Bronchial epithelial cell (primary cell): ENCODE data around the gene TSPEAR. TPM values are rescaled to one million over a fixed set of nuclear protein-coding genes. Genes with fewer than 3 reads are reported as not detected.
"Not testable (repeated sequence)": the region's sequence is repeated elsewhere in the genome, so short reads cannot be mapped to it uniquely, and the experiment has no call there.

Source experiments
- DNase-seq: peaks from one replicate; pipeline ENCODE4 v3.0.0-alpha.2; 2010; ENCODE audit warnings: low read depth
- FAIRE-seq: peaks from 2 replicates; lab custom pipeline; 2011; peaks lifted over from hg19 to GRCh38; lab: Jason Lieb, UNC
- H3K27me3 ChIP-seq: 2 replicates; pipeline ENCODE4 v1.5.1; 2011; ENCODE audit warnings: low read length; ENCODE audit not compliant: control insufficient read depth, insufficient read depth
- H3K36me3 ChIP-seq: 2 replicates; pipeline ENCODE4 v1.5.1; 2011; ENCODE audit warnings: low read length; ENCODE audit not compliant: control insufficient read depth, insufficient read depth
- H3K4me3 ChIP-seq: 2 replicates; pipeline ENCODE4 v1.5.1; 2011; ENCODE audit warnings: mild to moderate bottlenecking, low read depth, low read length, control low read depth
- CTCF ChIP-seq: IDR thresholded peaks from 2 replicates; pipeline ENCODE4 v1.5.1; 2011; ENCODE audit warnings: mild to moderate bottlenecking, moderate library complexity, low read length, control low read depth, inconsistent platforms; ENCODE audit not compliant: insufficient read depth, severe bottlenecking
- total RNA-seq: library from RNA; depleted of rRNA; stranded (reverse); fragments of >200 nt; gene quantifications from 2 replicates; pipeline ENCODE4 v1.2.1, GENCODE V29; 2014

Gene TSPEAR
- total RNA-seq, 1 donor from 2014 or later, result not detected

GRCh38 chr21:44637018-44637850 lies 74.1 kb downstream of the TSPEAR start, which contains the start of gene KRTAP10-10:
TSS of gene KRTAP10-10 (plus strand) at chr21:44637356. CDS start at chr21:44637418, 62 bp downstream.
- Histone ChIP-seq H3K36me3 (no peaks in the 10 kb centered on the region), H3K27me3 (no peaks in the 10 kb centered on the region), H3K4me3 (no peak within 1 kb of the TSS)
- TF ChIP-seq CTCF, result no peak
- FAIRE-seq (peak; percentile 92), DNase-seq (no peak)

GRCh38 chr21:44636209-44637017 lies 75.0 kb downstream of the TSPEAR start:
- H3K4me3 ChIP-seq, result no peak overlapping the region
- no peak for DNase-seq
- TF ChIP-seq CTCF, result no peak
- no peak for FAIRE-seq
- H3K27me3 ChIP-seq, result no peaks in the 10 kb centered on the region
- H3K36me3 ChIP-seq, result no peaks in the 10 kb centered on the region

- no peak for TF ChIP-seq CTCF
- Histone ChIP-seq H3K36me3 (no peaks in the 10 kb centered on the region), H3K27me3 (no peaks in the 10 kb centered on the region), H3K4me3 (no peak overlapping the region)
- no peak for DNase-seq
- FAIRE-seq, result no peak
These were observed 79.3 kb downstream of the TSPEAR start for GRCh38 chr21:44632067-44632466.

DNA sequence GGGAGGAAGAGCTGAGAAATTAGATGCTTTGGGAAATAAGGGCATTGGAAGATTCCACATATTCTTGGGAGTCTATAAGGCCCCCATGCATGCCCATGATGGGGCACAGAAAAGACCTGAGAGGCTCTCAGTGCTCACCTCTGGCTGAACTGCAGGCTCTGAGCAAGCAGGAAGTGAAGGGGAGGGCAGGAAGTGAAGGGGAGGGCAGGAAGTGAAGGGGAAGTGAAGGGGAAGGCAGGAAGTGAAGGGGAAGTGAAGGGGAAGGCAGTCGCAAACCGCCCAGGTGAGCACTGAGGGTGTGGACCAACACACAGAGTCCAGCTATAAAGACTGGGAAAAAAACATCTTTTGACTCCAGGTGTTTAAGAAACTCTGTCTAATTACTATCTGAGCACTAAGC lies 80.9 kb downstream of the TSPEAR start:
- no peak for FAIRE-seq
- TF ChIP-seq CTCF, result no peak
- H3K36me3 ChIP-seq, result no peaks in the 10 kb centered on the region
- H3K4me3 ChIP-seq, result no peak overlapping the region
- H3K27me3 ChIP-seq, result no peaks in the 10 kb centered on the region
- DNase-seq, result no peak

DNA sequence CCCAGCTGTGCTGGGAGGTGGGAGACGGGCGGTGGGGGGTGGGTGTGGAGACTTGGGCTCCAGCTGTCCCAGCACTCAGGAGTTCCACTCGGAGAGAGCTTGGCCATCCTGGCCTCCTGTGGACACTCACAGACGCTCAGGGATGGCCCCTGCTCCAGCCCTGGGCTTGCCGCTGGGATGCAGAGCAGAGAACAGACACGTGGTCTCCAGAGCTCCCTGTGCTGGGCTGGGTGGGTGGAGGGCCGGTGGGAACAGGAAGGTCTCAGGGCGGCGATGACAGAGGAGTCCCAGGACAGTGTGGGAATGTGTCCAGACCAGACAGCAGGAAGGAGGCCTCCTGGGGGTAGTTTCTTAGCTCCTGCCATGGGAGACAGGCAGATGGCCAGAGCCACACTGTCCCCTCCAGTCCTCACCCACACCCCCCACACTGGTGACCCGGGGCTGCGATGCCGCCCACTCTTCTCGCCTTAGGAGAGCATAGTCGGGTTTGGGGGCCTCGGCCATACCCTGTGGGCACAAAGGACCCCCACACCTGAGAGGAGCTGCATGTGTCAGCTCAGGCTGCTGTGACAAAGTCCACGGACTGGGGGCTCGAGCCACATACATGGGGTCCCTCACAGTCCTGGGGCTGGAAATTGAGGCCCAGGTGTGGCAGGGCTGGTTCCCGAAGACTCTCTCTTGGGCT lies 82.5 kb downstream of the TSPEAR start:
- TF ChIP-seq CTCF, result no peak
- no peak for FAIRE-seq
- Histone ChIP-seq H3K27me3 (no peaks in the 10 kb centered on the region), H3K36me3 (no peaks in the 10 kb centered on the region), H3K4me3 (no peak overlapping the region)
- DNase-seq, result no peak

DNA sequence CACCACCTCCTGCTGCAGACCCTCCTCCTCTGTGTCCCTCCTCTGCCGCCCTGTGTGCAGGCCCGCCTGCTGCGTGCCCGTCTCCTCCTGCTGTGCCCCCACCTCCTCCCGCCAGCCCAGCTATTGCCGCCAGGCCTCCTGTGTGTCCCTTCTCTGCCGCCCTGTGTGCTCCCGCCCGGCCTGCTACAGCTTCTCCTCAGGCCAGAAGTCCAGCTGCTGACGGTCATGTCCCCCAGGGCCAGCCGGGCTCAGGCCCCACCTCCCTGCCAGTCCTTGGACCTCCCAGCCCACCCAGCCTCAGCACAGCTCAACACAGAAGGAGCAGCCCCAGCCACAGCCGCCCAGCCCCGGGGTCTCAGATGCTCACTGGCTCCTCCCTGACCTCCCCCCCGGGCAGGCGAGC lies 83.5 kb downstream of the TSPEAR start:
- FAIRE-seq, DNase-seq, H3K4me3 ChIP-seq, H3K27me3 ChIP-seq, H3K36me3 ChIP-seq: not testable (repeated sequence)

DNA sequence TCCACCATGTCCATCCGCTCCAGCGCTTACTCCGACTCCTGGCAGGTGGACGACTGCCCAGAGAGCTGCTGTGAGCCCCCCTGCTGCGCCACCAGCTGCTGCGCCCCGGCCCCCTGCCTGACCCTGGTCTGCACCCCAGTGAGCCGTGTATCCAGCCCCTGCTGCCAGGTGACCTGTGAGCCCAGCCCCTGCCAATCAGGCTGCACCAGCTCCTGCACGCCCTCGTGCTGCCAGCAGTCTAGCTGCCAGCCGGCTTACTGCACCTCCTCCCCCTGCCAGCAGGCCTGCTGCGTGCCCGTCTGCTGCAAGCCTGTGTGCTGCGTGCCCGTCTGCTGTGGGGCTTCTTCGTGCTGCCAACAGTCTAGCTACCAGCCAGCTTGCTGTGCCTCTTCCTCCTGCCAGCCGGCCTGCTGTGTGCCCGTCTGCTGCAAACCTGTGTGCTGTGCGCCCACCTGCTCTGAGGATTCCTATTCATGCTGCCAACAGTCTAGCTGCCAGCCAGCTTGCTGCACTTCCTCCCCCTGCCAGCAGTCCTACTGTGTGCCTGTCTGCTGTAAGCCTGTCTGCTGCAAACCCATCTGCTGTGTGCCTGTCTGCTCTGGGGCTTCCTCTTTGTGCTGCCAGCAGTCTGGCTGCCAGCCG lies 84.1 kb downstream of the TSPEAR start:
- FAIRE-seq, H3K27me3 ChIP-seq, H3K36me3 ChIP-seq, H3K4me3 ChIP-seq, DNase-seq: not testable (repeated sequence)
